Stimulated activated effector memory CD8-positive, alpha-beta T cell treated with anti-CD3 and anti-CD28 coated beads, Interleukin-12 subunit alpha, Interleukin-12 subunit beta, amount 100 ng/mL, for 72 hours (primary cell): ENCODE measurements around the gene NEU4.
"Not testable (repeated sequence)": the region's sequence is repeated elsewhere in the genome, so short reads cannot be mapped to it uniquely, and the experiment has no call there.

Experiments
- ATAC-seq: fragments of 150-1000 bp; cut with Tn5 transposase; 2 replicates; pipeline ENCODE4 v1.10.0; 2021
- DNase-seq, 2 donors: peaks; one replicate each; pipeline ENCODE4 v3.0.0; 2021 to 2022; ENCODE audit warnings: low spot score in 2 of 2
- H3K27ac Mint-ChIP-seq: one replicate; pipeline ENCODE4 v1.8.0; 2022; ENCODE audit warnings: mild to moderate bottlenecking, mixed read lengths
- H3K36me3 Mint-ChIP-seq: one replicate; pipeline ENCODE4 v1.8.0; 2022; ENCODE audit warnings: mild to moderate bottlenecking, mixed read lengths
- H3K4me1 Mint-ChIP-seq: one replicate; pipeline ENCODE4 v1.8.0; 2022; ENCODE audit warnings: mixed read lengths
- H3K4me3 Mint-ChIP-seq: one replicate; pipeline ENCODE4 v1.8.0; 2022; ENCODE audit warnings: mild to moderate bottlenecking, mixed read lengths
- H3K9me3 Mint-ChIP-seq: one replicate; pipeline ENCODE4 v1.8.0; 2022; ENCODE audit warnings: mixed read lengths

NEU4 gene

GRCh38 chr2:241791385-241791784 is 17.6 kb upstream of the NEU4 start:
- H3K4me1 Mint-ChIP-seq, result peaks cover 29% of the 10 kb centered on the region
- not testable (repeated sequence) for H3K36me3 Mint-ChIP-seq, DNase-seq, H3K9me3 Mint-ChIP-seq, H3K4me3 Mint-ChIP-seq, H3K27ac Mint-ChIP-seq, ATAC-seq

DNA sequence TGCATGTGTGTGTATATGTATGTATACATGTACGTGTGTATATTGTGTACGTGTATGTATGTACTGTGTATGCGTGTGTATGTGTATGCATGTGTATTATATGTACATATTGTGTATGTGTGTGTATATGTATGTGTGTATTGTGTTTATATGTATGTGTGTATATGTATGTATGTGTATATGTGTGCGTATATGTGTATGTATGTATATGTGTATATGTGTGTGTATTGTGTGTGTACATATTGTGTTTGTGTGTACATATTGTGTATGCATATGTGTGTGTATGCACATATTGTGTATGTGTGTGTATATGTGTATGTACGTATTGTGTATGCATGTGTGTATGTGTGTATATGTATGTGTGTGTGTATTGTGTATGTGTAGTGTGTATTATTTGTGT is 15.6 kb upstream of the NEU4 start:
- Mint-ChIP-seq H3K9me3 (no peaks in the 10 kb centered on the region), H3K36me3 (peaks cover 6% of the 10 kb centered on the region), H3K4me1 (peaks cover 12% of the 10 kb centered on the region), H3K27ac (no peak overlapping the region), H3K4me3 (no peak overlapping the region)
- ATAC-seq (no peak), DNase-seq (no peak)

- ATAC-seq, result no peak
- peak in 1 of 2 donors; percentile 37 for DNase-seq
Observed at GRCh38 chr2:241794250-241794823, 14.7 kb upstream of the NEU4 start.

DNA sequence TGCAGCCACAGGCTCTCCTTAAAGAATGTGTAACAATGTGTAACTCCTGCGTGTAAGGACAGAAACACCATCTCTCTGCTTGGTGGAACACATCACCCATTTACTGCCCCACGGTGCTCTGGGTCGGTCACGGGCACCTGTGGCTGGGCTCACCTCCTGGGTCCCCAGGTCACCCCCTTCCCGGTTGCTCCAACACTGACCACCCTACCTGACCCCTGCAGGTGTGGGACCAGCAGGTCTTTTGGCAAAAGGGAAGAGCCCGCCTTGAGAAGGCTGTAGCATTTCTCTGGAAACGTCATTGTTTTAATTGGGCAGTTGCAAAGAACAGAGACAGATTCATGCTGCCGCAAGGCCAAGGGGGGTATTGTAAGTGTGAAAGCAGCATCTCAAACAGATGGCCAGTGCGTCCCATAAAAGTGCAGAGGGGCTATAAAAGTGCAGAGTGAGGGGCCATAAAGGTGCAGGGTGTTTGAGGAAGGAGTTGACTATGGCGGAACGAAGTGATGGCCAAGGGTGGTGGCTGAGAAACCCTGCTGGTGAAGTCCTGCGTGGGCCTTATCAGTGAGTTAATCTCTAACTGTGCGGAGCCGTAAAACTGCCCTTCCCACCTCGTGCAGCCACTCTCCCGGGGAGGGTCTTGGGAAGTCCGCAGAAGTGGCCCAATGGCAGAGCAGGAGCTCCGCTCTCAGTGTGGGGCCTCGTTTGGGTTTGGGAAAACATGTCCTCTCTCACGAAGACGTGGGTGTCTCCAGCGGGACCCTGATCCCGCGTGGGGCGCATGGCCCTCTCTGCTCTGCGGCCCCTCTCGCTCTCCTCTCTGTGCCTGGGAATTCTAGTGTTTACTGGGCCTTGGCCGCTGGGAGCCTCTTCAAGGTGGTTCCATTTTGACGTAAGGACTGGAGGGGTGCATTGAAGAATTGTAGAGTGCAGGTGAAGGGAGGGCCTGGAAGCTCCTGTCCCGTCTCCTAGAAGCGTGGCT is 13.7 kb upstream of the NEU4 start:
- no peaks in the 10 kb centered on the region for H3K9me3 Mint-ChIP-seq
- no peak for ATAC-seq
- H3K4me1 Mint-ChIP-seq, result no peaks in the 10 kb centered on the region

More at GRCh38 chr2:241794250-241794823, 14.7 kb upstream of the NEU4 start:
- H3K36me3 Mint-ChIP-seq, result peaks cover 6% of the 10 kb centered on the region
- peaks cover 2% of the 10 kb centered on the region for H3K4me1 Mint-ChIP-seq
- H3K4me3 Mint-ChIP-seq, result no peak overlapping the region
- no peaks in the 10 kb centered on the region for H3K9me3 Mint-ChIP-seq
- H3K27ac Mint-ChIP-seq, result no peak overlapping the region

GRCh38 chr2:241796209-241796608 is 12.8 kb upstream of the NEU4 start:
- Mint-ChIP-seq H3K4me3 (no peak overlapping the region), H3K4me1 (no peaks in the 10 kb centered on the region), H3K36me3 (peaks cover 6% of the 10 kb centered on the region), H3K27ac (no peak overlapping the region), H3K9me3 (no peaks in the 10 kb centered on the region)
- ATAC-seq (no peak), DNase-seq (peak in 1 of 2 donors; percentile 30)

More for the DNA sequence above, 13.7 kb upstream of the NEU4 start:
- Mint-ChIP-seq H3K4me3 (no peak overlapping the region), H3K36me3 (peaks cover 6% of the 10 kb centered on the region), H3K27ac (no peak overlapping the region)
- peak in 1 of 2 donors; percentile 40 for DNase-seq

GRCh38 chr2:241796610-241797138 is 12.3 kb upstream of the NEU4 start:
- Mint-ChIP-seq H3K27ac (no peak overlapping the region), H3K4me1 (no peaks in the 10 kb centered on the region), H3K36me3 (peaks cover 6% of the 10 kb centered on the region), H3K4me3 (no peak overlapping the region), H3K9me3 (no peaks in the 10 kb centered on the region)
- ATAC-seq (no peak), DNase-seq (peak in 1 of 2 donors; percentile 38)

- no peak overlapping the region for H3K4me3 Mint-ChIP-seq
- ATAC-seq (no peak), DNase-seq (peak in 1 of 2 donors; percentile 47)
- H3K4me1 Mint-ChIP-seq, result no peaks in the 10 kb centered on the region
- H3K36me3 Mint-ChIP-seq, result peaks cover 6% of the 10 kb centered on the region
- no peaks in the 10 kb centered on the region for H3K9me3 Mint-ChIP-seq
- peak overlapping the region; percentile 60 for H3K27ac Mint-ChIP-seq
Observed at GRCh38 chr2:241797441-241798080, 11.4 kb upstream of the NEU4 start.

- Mint-ChIP-seq H3K9me3 (no peaks in the 10 kb centered on the region), H3K4me3 (no peak overlapping the region), H3K4me1 (peaks cover 2% of the 10 kb centered on the region), H3K36me3 (peaks cover 6% of the 10 kb centered on the region), H3K27ac (peak overlapping the region; percentile 60)
- ATAC-seq, result no peak
- peak in 1 of 2 donors; percentile 46 for DNase-seq
Observed at GRCh38 chr2:241798081-241798630, 10.8 kb upstream of the NEU4 start.

GRCh38 chr2:241798631-241799521 is 10.1 kb upstream of the NEU4 start:
- H3K27ac Mint-ChIP-seq, result peak overlapping the region; percentile 74
- ATAC-seq (no peak), DNase-seq (no peak)
- peaks cover 6% of the 10 kb centered on the region for H3K4me1 Mint-ChIP-seq
- H3K36me3 Mint-ChIP-seq, result peaks cover 6% of the 10 kb centered on the region
- no peaks in the 10 kb centered on the region for H3K9me3 Mint-ChIP-seq
- H3K4me3 Mint-ChIP-seq, result no peak overlapping the region

- H3K4me3 Mint-ChIP-seq, result no peak overlapping the region
- ATAC-seq, result no peak
- peak overlapping the region; percentile 74 for H3K27ac Mint-ChIP-seq
Observed at GRCh38 chr2:241799522-241800197, 9.3 kb upstream of the NEU4 start.

DNA sequence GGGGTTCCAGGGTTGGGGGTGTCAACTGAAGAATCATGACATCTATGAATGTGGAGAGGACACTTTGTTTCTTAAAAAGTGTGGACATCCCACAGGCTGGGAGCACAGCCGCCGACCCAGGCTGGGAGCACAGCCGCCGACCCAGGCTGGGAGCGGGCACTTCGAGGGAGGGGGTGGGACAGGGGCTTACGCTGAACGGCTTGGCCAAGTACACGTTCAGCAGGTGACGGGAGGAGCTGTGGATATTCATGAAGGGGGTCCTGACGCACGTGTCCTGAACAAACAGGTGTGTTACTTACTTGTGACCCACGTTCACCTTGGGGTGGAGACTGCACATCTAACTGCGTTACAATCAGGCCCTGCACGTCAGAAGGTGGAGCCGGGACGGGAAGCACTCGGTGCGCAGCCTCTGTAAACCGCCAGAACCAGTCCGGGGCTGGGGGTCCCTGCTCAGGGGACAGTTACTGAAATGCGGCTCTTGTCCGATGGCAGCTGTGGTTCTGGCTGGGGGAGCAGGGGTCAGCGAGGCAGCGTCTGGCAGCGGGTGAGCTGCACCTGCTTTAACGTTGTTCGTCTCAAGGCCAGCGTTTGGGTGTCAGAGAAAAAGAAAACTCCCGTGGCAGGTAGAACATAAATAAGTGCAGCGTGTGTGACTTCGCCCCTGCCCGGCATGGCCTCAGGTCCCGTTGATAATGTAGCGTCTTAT is 8.6 kb upstream of the NEU4 start:
- not testable (repeated sequence) for H3K36me3 Mint-ChIP-seq, H3K9me3 Mint-ChIP-seq, H3K4me3 Mint-ChIP-seq, H3K27ac Mint-ChIP-seq, ATAC-seq
- peaks cover 13% of the 10 kb centered on the region for H3K4me1 Mint-ChIP-seq
- peak in 1 of 2 donors; percentile 42 for DNase-seq

More at GRCh38 chr2:241799522-241800197, 9.3 kb upstream of the NEU4 start:
- H3K36me3 Mint-ChIP-seq, result peaks cover 6% of the 10 kb centered on the region
- peak in 1 of 2 donors; percentile 47 for DNase-seq
- H3K9me3 Mint-ChIP-seq, result no peaks in the 10 kb centered on the region
- peaks cover 9% of the 10 kb centered on the region for H3K4me1 Mint-ChIP-seq

GRCh38 chr2:241801611-241802420 is 7.2 kb upstream of the NEU4 start:
- Mint-ChIP-seq H3K36me3 (peaks cover 6% of the 10 kb centered on the region), H3K9me3 (no peaks in the 10 kb centered on the region), H3K27ac (no peak overlapping the region), H3K4me3 (no peak overlapping the region), H3K4me1 (peaks cover 13% of the 10 kb centered on the region)
- peak in 1 of 2 donors; percentile 45 for DNase-seq
- ATAC-seq, result no peak
